GM19238 (cell line): ENCODE results near the gene BEAN1.
"Not testable (repeated sequence)": the region's sequence is repeated elsewhere in the genome, so short reads cannot be mapped to it uniquely, and the experiment has no call there.

Source experiments
- DNase-seq: peaks from one replicate; pipeline ENCODE4 v3.0.0; 2011; ENCODE audit warnings: low spot score; ENCODE audit not compliant: insufficient read length

Gene BEAN1

DNA sequence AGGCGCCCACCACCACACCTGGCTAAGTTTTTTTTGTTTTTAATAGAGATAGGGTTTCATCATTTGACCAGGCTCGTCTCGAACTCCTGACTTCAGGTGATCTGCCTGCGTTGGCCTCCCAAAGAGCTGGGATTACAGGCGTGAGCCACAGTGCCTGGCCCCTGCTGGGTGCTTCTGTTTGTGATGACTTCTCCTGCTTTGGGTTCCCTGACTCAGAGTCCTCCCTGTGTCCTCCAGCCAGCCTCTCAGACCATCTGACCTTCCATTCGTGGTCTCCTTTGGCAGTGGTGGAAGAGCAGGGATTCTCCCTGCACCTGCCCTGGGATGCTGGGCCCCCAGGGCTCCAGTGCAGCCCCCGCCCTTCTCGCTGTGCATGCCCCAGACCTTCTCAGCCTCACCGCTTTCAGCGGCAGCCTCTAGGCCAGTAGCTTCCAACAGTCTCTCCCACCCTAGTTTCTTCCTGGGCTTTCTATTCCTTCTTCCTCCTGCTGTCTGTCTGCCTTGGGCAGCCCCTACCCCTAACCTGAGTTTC is 13.2 kb downstream of the BEAN1 start:
- DNase-seq, result no peak

DNA sequence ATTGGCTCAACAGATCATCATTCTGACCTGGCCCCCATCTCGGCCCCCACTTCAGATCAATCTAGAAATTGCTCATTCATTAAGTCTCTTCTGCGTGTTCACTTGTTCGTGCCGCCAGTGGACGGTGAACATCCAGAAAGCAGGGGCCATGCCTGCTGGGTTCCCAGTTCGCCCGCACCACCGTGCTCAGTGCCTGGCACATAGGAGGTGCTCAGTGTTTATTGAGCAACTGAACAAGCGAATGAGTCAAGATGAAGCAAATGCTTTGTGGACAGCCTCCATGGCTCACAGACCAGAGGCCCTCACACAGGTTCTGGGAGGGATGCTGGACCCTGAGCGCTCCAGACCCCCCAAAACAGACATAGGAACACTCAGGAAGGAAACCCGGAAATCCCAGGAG is 13.9 kb downstream of the BEAN1 start:
- no peak for DNase-seq

- DNase-seq, result no peak
Measured at GRCh38 chr16:66441586-66442375, 14.7 kb downstream of the BEAN1 start.

DNA sequence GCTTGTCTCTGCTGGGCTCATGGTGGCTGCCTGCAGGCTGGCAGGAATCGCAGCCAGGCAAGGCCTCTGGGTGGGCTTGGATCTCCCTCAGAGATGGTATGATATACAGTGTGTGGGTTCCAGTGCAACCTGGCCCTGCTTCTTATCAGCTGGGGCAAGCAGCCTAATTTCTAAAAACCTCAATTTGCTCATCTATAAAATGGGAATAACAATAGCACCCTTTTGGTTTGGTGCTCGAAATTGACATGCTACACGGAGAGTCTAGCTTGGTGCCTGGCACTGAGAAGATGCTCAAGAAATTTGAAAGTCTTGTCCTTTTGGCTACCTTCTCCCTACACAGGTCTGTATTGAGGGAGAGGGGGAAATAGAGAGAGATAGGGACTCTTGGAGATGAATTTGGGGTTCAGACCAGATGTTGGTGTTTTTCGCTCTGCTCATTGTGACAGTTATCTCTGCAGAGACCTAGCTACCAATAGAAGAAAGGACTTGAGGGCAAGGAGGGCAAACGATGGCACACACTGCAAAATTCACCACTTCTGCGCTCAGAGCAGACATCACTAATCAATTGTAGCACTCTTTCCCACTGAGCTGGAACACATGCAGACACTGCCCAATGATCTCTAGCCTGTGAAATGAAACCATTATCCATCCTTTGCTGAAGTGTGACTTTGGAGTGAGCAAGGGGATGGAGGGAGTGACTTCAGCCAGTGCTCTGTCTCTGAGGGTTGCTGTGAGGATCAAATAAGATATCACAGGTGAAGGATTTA is 15.6 kb downstream of the BEAN1 start:
- no peak for DNase-seq

DNA sequence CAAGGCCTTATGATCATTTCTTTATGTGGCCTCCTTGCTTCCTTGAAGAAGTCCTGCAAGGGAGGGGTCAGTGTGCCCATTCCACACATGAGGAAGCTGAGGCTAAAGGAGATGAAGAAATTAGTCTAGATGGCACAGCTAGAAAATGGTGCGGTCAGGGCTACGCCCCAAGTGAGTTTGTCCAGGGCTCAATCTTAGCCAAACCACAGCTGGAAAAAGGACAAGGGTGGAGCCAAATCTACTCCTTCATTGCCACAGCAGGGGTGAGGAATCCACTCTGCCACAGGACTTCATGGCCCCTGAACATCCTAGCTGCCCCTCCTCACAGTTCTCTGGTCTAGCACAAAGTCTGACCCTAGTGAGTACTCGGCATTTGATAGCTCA is 16.2 kb downstream of the BEAN1 start:
- no peak for DNase-seq

DNA sequence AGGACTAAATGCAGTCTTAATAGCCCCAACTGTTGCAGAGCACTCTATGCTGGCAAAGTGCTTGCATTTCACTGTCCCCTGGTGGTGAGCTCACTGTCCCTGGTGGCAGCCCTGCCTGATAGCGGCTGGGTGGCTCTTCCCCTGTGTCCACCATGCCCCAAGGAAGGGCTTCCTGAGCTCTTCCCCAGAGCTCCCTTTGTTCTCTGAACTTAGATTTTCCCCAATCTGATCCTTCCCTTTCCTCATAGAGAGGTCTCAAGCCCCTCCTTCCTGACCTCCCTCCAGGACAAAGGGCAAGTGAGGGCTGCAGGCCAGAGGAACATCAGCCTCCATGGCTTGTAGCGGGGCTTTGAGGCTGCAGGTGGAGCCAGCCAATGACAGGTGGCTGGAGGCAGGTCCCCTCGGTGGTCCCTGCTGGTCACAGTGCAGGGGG is 17.0 kb downstream of the BEAN1 start:
- no peak for DNase-seq

DNA sequence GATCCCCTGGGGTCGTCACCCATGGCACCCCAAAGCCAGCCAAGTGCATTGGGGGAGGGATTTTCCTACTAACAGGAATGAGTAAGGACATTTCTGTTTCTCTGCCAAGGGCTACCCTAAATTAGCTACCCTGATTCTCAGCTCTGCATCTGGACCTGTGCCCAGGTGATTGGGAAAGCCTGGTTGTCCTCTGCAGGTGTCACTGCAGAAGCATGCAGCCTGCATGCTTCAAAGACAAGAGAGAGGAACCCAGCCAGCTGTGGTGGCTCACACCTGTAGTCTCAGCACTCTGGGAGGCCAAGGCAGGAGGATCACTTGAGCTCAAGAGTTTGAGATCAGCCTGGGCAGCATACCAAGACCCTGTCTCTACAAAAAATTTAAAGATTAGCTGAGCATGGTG is 19.6 kb downstream of the BEAN1 start:
- DNase-seq, result no peak

DNA sequence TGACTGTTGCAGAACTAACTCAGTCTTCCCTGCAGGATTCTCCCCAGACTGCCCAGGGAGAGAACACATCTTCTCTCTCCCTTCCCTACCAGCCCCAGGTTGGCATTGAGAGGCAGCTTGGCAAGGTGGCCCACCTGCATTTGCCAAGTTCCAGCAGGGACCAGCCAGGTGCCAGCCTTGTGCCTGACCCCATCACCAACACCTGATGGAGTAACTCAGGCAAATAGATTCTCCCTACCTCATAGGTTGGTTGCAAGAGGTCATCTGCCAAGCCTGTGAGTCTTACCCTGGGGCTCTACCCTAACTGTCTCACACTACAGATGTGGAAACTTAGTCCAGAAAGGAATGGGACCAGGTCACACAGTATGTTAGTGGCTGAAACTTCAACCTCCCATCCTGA is 20.4 kb downstream of the BEAN1 start:
- DNase-seq, result no peak

DNA sequence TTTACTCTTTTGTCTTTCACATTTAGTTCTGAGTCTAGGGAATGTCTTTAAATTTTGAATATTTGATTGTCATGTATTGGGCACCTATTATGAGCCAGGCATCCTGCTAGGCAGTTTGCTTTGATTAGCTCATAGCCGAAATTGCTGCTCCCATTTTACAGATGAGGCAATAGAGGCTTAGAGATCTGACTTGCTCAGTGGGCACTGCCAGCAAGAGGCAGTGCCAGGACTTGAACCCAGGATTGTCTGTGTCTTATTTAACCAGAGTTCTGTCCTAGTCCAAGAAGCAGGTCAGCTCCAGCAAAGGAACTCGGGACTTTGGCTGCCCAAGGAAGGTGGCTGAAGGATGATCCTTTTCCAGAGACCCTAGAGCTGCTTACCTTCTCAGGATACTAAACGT is 24.5 kb downstream of the BEAN1 start:
- DNase-seq, result no peak

DNA sequence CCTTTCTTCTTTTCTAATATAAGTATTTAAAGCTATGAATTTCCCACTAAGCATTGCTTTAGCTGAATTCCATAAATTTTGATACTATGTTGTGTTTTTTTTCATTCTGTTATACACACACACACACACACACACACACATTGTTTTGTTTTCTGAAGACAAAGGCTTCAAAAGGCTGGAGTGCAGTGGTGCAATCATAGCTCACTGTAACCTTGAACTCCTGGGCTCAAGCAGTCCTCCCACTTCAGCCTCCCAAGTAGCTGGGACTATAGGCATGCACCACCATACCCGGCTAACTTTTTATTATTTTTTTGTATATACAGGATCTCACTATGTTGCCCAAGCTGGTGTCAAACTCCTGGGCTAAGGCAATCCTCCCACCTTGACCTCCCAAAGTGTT is 26.1 kb downstream of the BEAN1 start:
- not testable (repeated sequence) for DNase-seq

- no peak for DNase-seq
Measured at GRCh38 chr16:66454751-66455150, 27.7 kb downstream of the BEAN1 start.

GRCh38 chr16:66455970-66456369 is 28.9 kb downstream of the BEAN1 start:
- no peak for DNase-seq

GRCh38 chr16:66457888-66458287 is 30.8 kb downstream of the BEAN1 start:
- no peak for DNase-seq

- no peak for DNase-seq
Measured at GRCh38 chr16:66458292-66458691, 31.2 kb downstream of the BEAN1 start.

GRCh38 chr16:66458853-66459252 is 31.8 kb downstream of the BEAN1 start:
- DNase-seq, result no peak

GRCh38 chr16:66459878-66460277 is 32.8 kb downstream of the BEAN1 start:
- no peak for DNase-seq

DNA sequence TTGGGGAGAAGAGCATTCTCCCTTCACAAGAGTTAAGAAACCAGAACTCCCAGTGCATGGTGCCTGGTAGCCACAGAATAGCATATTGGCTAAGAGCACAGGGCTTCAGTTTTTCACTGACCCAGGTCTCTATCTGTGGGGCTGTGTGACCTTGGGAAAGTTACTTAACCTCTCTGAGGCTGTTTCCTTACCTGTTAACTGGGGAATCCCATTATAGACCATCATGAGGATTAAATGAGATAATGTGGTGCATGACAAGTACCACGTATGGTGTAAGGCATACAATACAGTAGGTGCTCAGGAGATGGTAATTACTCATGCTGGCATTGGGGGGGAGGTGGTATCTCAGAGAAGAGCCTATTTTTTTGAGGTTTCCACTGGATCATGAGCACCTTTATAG is 33.6 kb downstream of the BEAN1 start:
- no peak for DNase-seq

- no peak for DNase-seq
Measured at GRCh38 chr16:66462912-66463311, 35.8 kb downstream of the BEAN1 start.

DNA sequence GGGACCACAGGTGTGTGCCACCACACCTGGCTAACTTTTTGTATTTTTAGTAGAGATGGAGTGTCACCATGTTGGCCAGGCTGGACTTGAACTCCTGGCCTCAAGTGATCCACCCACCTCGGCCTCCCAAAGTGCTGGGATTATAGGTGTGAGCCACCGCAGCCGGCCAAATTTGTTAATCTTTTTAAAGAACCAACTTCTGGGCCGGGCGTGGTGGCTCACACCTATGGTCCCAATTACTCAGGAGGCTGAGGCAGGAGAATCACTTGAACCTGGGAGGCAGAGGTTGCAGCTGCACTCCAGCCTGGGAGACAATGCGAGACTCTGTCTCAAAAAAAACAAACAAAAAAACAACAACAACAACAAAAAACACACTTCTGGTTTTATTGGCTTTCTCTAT is 38.9 kb downstream of the BEAN1 start:
- DNase-seq, result not testable (repeated sequence)

DNA sequence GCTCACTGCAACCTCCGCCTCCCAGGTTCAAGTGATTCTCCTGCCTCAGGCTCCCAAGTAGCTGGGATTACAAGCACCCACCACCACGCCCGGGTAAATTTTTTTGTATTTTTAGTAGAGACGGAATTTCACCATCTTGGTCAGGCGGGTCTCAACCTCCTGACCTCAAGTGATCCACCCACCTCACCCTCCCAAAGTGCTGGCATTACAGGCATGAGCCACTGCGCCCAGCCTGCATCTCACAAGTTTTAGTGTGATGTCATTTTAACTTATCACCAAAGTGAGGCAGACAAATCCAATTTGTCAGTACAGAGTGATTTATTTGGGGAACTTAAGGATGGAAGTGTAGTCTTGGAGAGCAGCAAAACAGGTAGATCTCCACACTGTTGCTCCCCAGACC is 39.5 kb downstream of the BEAN1 start:
- not testable (repeated sequence) for DNase-seq

DNA sequence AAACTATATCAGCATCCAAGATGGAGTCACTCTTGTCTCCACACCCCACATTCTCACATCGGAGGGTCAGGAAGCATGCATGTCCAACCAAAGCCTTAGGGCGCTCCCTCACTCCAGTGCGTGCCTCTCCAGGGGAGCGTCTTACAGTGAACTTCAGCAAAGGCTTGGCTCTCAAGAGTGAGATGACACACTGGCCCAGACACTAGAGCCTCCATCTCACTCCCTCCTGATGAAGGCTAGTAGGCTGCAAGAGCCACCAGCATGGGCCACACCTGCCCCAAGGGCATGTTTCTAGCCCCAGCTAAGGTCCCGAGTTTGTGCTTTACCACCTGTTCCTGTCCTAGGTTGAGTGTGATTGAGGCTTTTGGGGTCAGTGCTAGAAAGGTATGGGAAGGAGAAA is 40.5 kb downstream of the BEAN1 start:
- DNase-seq, result no peak

DNA sequence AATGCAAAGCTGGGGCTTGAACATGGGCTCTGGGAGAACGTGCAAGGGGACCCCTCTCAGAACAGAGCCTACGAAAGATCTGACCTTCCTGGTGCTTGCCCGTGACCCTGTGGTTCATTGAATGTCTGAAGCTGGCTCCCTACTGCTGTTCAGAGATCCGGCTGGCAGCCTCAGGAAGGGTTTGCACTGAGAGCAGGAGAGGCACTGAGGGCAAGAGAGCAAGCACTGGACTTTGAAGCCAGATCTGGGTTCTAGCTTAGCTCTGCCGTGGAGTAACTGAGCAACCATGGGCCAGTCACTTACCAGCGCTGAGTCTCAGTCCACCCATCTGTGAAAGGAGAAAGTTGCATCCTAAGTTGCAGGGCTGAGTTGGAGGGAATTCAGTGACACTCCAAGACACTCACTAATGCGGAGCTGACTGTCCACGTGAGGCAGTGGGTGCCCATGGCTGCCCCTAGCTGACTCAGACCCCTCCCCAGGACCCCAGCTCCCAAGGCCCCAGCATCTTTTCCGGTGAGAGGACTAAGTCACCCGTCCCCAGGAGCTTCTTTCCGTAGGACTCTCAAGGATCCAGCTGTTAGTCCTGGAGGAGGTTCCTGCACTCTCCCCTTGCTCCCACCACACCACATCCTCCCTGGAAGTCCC is 41.3 kb downstream of the BEAN1 start:
- DNase-seq, result no peak
